ENCODE data around the gene DENND4A.

DENND4A gene

GRCh38 chr15:65792138-65792987 is at the start of gene DENND4A:
Gene DENND4A (minus strand): TSS chr15:65792293. CDS start chr15:65756450, 35,843 bp downstream.
- DNase-seq (ENCODE audit: insufficient read length, low spot score), result peak; percentile 55
- TF ChIP-seq CTCF (IDR thresholded peaks at IDR 0.05; ENCODE audit: insufficient read depth, missing control alignments), result no peak
- FAIRE-seq, result no peak

- FAIRE-seq, result no peak
Measured at GRCh38 chr15:65841121-65841930, 49.2 kb upstream of the DENND4A start.

DNA sequence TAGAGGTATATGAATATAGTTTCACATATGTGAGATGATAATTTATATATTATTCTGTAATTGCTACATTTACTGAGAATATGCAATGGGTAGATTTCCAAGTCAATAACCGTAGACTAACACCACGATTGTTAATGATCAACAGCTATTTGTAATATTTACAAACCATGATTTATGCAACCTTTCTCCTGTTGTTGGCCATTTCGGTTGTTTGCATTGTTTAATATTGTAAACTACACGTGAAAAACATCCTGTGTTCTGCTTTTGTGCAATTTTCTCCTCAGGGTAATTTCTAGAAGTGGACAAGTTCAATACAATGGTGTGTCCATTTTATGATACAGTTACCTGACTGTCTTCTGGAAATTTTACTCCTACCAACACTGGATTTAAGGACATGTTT is 47.9 kb upstream of the DENND4A start:
- TF ChIP-seq CTCF (IDR thresholded peaks at IDR 0.05; ENCODE audit: insufficient read depth, missing control alignments), result no peak
- DNase-seq (ENCODE audit: insufficient read length, low spot score), result no peak
- FAIRE-seq, result no peak

More at GRCh38 chr15:65841121-65841930, 49.2 kb upstream of the DENND4A start:
- DNase-seq (ENCODE audit: insufficient read length, low spot score), result no peak
- no peak for TF ChIP-seq CTCF (IDR thresholded peaks at IDR 0.05; ENCODE audit: insufficient read depth, missing control alignments)

GRCh38 chr15:65839354-65839901 is 47.3 kb upstream of the DENND4A start:
- DNase-seq (ENCODE audit: insufficient read length, low spot score) (no peak), FAIRE-seq (no peak)
- no peak for TF ChIP-seq CTCF (IDR thresholded peaks at IDR 0.05; ENCODE audit: insufficient read depth, missing control alignments)

- TF ChIP-seq CTCF (IDR thresholded peaks at IDR 0.05; ENCODE audit: insufficient read depth, missing control alignments), result no peak
- FAIRE-seq (no peak), DNase-seq (ENCODE audit: insufficient read length, low spot score) (no peak)
Measured at GRCh38 chr15:65837301-65838294, 45.5 kb upstream of the DENND4A start.

DNA sequence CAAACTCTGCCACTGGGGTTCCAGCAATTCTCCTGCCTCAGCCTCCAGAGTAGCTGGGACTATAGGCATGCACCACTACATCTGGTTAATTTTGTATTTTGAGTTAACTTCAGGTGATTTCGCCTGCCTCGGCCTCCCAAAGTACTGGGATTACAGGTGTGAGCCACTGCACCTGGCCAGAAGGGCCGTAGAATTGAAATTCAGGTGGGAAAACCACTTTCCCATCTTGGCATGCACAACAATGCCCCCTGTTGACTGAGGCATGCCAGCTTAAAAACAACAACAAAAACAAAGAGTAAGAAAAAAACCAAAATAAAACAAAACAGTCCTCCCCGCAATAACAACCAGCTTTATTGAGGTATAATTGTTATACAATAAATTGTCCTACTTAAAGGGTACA is 44.6 kb upstream of the DENND4A start:
- no peak for DNase-seq (ENCODE audit: insufficient read length, low spot score)
- no peak for FAIRE-seq
- peak; percentile 46 for TF ChIP-seq CTCF (IDR thresholded peaks at IDR 0.05; ENCODE audit: insufficient read depth, missing control alignments)
